Esophagus squamous epithelium (tissue), 4 donors: ENCODE data around the gene STX18.

Source experiments
- POLR2A ChIP-seq, 4 donors: fragments of 450-650 bp; IDR thresholded peaks; one replicate each; pipeline ENCODE4 v1.6.1; 2017; ENCODE audit warnings: antibody characterized with exemption in 4 of 4, mild to moderate bottlenecking in 4 of 4, moderate library complexity in 3 of 4
- TF ChIP-seq, protein P1 (sequence below), 6 experiments: fragments of 450-650 bp in 4 of 6; fragments of 200-600 bp in 2 of 6; sonication (generic) in 2 of 6; IDR thresholded peaks; one replicate each; pipeline ENCODE4 v1.5.1; 2016 to 2019; ENCODE audit warnings: antibody characterized with exemption in 6 of 6, mild to moderate bottlenecking in 4 of 6, moderate library complexity in 4 of 6

DNA sequence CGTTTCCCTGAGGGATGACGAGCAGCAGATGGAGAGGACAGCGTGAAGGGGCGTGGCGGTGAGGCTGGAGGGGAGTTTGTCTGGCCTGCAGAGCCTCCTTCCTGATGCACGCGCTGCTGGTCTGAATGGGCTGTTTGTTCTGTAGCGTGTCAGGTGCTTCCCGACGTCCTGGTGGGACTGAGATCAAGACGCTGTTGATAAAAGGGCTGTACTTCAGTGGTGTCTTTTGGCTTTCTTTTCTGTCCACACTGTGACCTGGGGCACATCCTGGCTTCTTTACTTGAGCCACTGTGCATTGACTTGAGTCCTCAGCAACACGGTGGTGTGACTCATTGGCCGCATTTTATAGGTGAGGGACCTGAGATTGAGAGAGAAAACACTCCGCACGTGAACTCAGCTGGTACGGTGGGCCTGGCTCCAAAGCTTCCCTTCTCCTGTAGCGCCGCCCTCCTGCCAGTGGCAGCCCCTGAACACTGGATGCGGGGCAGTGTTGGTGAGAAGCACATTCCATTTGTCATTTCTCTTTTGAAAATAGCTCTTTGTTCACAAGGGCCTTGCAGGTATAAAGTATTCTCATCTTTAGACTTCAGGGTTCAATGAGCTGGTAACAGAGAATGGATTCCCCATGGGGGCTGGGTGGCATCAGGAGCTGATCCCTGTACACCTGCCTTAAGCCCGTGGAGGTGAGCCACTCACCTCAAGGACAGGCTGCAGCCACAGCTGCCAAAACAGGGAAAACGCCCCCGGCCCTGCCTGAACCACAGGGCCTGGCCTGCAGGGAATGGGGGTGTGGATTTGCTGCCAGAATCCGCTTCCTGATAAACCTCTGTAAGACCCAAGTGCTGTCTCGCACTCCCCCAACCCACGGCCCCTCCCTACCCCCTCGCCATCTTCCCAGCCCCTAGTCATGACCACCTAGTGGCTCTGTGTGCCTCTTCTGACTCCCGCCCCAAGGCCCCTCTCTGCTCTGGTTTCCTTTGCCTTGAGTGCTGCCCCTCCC is 125.7 kb downstream of the STX18 start:
- TF ChIP-seq POLR2A (IDR thresholded peaks at IDR 0.05), result no peak
- TF ChIP-seq, protein P1, sequence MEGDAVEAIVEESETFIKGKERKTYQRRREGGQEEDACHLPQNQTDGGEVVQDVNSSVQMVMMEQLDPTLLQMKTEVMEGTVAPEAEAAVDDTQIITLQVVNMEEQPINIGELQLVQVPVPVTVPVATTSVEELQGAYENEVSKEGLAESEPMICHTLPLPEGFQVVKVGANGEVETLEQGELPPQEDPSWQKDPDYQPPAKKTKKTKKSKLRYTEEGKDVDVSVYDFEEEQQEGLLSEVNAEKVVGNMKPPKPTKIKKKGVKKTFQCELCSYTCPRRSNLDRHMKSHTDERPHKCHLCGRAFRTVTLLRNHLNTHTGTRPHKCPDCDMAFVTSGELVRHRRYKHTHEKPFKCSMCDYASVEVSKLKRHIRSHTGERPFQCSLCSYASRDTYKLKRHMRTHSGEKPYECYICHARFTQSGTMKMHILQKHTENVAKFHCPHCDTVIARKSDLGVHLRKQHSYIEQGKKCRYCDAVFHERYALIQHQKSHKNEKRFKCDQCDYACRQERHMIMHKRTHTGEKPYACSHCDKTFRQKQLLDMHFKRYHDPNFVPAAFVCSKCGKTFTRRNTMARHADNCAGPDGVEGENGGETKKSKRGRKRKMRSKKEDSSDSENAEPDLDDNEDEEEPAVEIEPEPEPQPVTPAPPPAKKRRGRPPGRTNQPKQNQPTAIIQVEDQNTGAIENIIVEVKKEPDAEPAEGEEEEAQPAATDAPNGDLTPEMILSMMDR (IDR thresholded peaks at IDR 0.05), result no peak
